Thymus (tissue), 11 donors: ENCODE measurements around the gene PPRC1. TPM values are rescaled to one million over a fixed set of nuclear protein-coding genes. Genes with fewer than 3 reads are reported as not detected.

ENCODE experiments used
- DNase-seq, 9 donors: peaks; one replicate each; pipeline ENCODE4 v3.0.0-alpha.2; 2013; ENCODE audit warnings: low spot score in 9 of 9, low read depth in 6 of 9, missing footprints in 1 of 9
- H3K27ac ChIP-seq, 2 donors: one replicate each; pipeline ENCODE4 v1.5.1; 2013; ENCODE audit warnings: control low read depth in 1 of 2, low read depth in 1 of 2, low read length in 1 of 2, mild to moderate bottlenecking in 1 of 2, moderate library complexity in 1 of 2
- H3K27me3 ChIP-seq, 2 donors: one replicate each; pipeline ENCODE4 v1.5.1; 2013; ENCODE audit warnings: low read length in 1 of 2; ENCODE audit not compliant: control insufficient read depth in 2 of 2, insufficient read depth in 1 of 2
- H3K36me3 ChIP-seq, 2 donors: one replicate each; pipeline ENCODE4 v1.5.1; 2013; ENCODE audit warnings: low read length in 1 of 2, mild to moderate bottlenecking in 1 of 2, moderate library complexity in 1 of 2; ENCODE audit not compliant: control insufficient read depth in 2 of 2, insufficient read depth in 2 of 2
- H3K4me1 ChIP-seq, 2 donors: one replicate each; pipeline ENCODE4 v1.5.1; 2013; ENCODE audit warnings: low read length in 2 of 2; ENCODE audit not compliant: control insufficient read depth in 2 of 2, insufficient read depth in 2 of 2
- H3K4me3 ChIP-seq, 2 donors: one replicate each; pipeline ENCODE4 v1.5.1; 2013; ENCODE audit warnings: low read length in 2 of 2, control low read depth in 1 of 2, mild to moderate bottlenecking in 1 of 2
- H3K9me3 ChIP-seq, 2 donors: one replicate each; pipeline ENCODE4 v1.5.1; 2013; ENCODE audit warnings: low read length in 1 of 2, mild to moderate bottlenecking in 1 of 2; ENCODE audit not compliant: control insufficient read depth in 2 of 2, insufficient read depth in 1 of 2
- WGBS: extraction: QIAGEN DNeasy Blood & Tissue Kit; methylation state at CpG from one replicate; pipeline ENCODE4 v1.1.7; 2013; 5-methylcytosine and 5-hydroxymethylcytosine counted together
- polyA plus RNA-seq: library from polyadenylated mRNA; stranded (reverse); fragments of 200-250 nt; gene quantifications from one replicate; pipeline ENCODE4 v1.2.3, GENCODE V29; 2013
- total RNA-seq: library from RNA; stranded (reverse); fragments of 120-200 nt; gene quantifications from one replicate; pipeline ENCODE4 v1.2.4, GENCODE V29; 2013
- donor health status: healthy.

The PPRC1 gene
- total and polyA plus RNA-seq, 2 donors: 7.6 to 19.3 TPM

DNA sequence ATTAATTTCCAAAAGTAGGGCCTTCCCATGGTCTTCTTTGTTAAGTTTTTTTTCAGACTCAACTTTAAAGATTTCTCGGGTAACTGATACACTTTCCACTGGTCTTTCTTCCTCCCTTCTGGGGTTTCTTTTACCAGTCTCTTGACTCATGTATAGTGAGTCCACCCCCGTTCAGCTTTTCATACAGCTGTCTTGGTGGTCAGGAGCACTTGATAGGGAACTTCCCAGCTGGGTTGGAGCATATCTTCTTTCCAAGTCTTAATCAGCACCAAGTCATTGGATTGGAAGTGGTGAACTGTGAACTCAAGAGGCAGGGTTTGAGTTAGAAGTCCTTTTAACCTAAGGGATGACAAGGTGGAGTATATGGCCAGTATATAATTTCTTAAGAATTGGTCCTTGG lies 64.1 kb downstream of the PPRC1 start:
- 84% methylated on average over 2 of the region's 2 CpGs for WGBS
- peaks cover 1 to 8% of the 10 kb centered on the region in 2 donors for H3K9me3 ChIP-seq
- H3K4me1 ChIP-seq: no peaks in the 10 kb centered on the region
- no peak for DNase-seq
- no peak overlapping the region for H3K27ac ChIP-seq
- no peaks in the 10 kb centered on the region for H3K27me3 ChIP-seq
- H3K4me3 ChIP-seq: no peak overlapping the region
- H3K36me3 ChIP-seq: no peaks in the 10 kb centered on the region

DNA sequence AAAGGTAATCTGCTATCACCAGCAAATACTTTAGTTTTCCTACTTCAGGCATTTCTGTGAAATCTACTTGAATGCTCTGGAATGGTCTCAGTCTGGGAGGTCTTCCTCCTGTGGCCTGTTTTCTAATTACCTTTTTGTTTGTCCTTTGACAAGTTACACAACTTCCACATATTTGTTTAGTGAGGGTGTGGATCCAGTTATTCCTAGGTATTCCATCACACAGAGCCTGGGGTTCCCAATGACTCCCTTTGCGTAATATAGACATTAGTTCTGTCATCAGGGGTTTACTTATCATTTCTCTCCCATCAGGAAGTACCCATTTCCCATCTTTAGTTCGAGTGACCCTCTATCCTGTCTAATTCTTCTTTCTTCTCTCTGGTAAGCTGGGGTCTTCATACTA lies 65.2 kb downstream of the PPRC1 start:
- Histone ChIP-seq H3K36me3 (no peaks in the 10 kb centered on the region), H3K9me3 (no peaks in the 10 kb centered on the region), H3K27me3 (no peaks in the 10 kb centered on the region), H3K27ac (no peak overlapping the region), H3K4me1 (no peaks in the 10 kb centered on the region), H3K4me3 (no peak overlapping the region)
- no peak for DNase-seq
- WGBS: 81% methylated on average over 2 of the region's 2 CpGs

Other genes starting within 250 kb of the PPRC1 start
- gene ARMH3, start 76.9 kb upstream of the PPRC1 start, total RNA-seq: 8.7 TPM
- gene ARMH3, start 76.9 kb upstream of the PPRC1 start, polyA plus RNA-seq: 18.2 TPM
- 15.3 TPM for gene HPS6, start 67.7 kb upstream of the PPRC1 start, total RNA-seq
- 8.7 TPM for gene HPS6, start 67.7 kb upstream of the PPRC1 start, polyA plus RNA-seq
- 52.0 TPM for gene LDB1, start 12.7 kb upstream of the PPRC1 start, total RNA-seq
- 42.7 TPM for gene LDB1, start 12.7 kb upstream of the PPRC1 start, polyA plus RNA-seq
- 64.9 TPM for gene NOLC1, start 19.3 kb downstream of the PPRC1 start, total RNA-seq
- gene NOLC1, start 19.3 kb downstream of the PPRC1 start, polyA plus RNA-seq: 42.5 TPM
- gene ELOVL3, start 93.3 kb downstream of the PPRC1 start, total RNA-seq: 0.19 TPM
- 0.48 TPM for gene ELOVL3, start 93.3 kb downstream of the PPRC1 start, polyA plus RNA-seq
- 0.05 TPM for gene PITX3, start 108.5 kb downstream of the PPRC1 start, total RNA-seq
- gene PITX3, start 108.5 kb downstream of the PPRC1 start, polyA plus RNA-seq: 0.02 TPM
- 9.6 TPM for gene GBF1, start 112.5 kb downstream of the PPRC1 start, total RNA-seq
- gene GBF1, start 112.5 kb downstream of the PPRC1 start, polyA plus RNA-seq: 11.1 TPM